CD4-positive, alpha-beta T cell treated with Interleukin-12 subunit alpha and Interleukin-12 subunit beta, for 1 hour (primary cell): ENCODE results near the gene ECD.
A peak's percentile ranks its signal among the peaks of the same experiment; 100 is the strongest.
"Not testable (repeated sequence)": the region's sequence is repeated elsewhere in the genome, so short reads cannot be mapped to it uniquely, and the experiment has no call there.

Source experiments
- DNase-seq: peaks from one replicate; pipeline ENCODE4 v3.0.0-alpha.2; 2020

Gene ECD

DNA sequence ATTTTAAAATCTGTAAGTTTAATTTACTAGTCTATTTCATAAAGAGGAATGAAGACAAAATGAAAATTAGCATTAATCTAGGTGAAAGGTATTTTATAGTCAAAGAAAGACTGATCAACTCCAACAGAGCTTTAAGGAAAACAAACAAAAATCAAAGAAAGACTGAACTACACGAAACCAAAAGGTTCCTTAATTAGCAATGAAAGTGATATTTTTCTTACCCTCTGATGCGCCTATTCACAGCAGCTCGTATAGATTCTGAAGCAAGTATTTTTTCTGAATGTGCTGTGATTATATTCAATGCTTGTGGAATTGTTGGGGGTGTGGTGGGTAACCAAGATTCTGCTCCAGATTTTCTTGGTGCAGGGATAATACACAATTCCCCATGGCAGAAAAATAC is 11.8 kb downstream of the ECD start:
- DNase-seq: no peak

DNA sequence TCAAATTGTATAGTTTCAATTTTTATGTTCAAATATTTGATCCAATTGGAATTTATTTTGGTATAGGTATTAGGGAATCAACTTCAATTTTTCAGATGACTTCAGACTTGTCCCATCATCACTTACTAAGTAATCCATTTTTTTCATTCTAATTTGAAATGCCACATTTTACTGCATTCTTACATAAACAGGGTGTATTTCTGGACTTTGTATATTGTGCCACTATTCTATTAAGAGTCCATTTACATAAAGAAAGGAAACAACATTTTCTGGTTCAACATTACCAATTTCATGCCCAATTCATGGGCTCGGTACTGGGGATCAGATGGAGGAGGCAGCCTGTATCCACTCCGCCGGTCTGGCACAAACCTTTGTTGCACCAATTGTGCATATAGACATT is 15.8 kb downstream of the ECD start:
- DNase-seq: no peak

DNA sequence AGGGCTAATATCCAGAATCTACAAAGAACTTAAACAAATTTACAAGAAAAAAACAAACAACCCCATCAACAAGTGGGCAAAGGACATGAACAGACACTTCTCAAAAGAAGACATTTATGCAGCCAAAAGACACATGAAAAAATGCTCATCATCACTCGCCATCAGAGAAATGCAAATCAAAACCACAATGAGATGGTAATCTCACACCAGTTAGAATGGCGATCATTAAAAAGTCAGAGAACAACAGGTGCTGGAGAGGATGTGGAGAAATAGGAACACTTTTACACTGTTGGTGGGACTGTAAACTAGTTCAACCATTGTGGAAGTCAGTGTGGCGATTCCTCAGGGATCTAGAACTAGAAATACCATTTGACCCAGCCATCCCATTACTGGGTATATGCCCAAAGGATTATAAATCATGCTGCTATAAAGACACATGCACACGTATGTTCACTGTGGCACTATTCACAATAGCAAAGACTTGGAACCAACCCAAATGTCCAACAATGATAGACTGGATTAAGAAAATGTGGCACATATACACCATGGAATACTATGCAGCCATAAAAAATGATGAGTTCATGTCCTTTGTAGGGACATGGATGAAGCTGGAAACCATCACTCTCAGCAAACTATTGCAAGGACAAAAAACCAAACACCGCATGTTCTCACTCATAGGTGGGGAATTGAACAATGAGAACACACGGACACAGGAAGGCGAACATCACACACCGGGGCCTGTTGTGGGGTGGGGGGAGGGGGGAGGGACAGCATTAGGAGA is 17.0 kb downstream of the ECD start:
- DNase-seq: not testable (repeated sequence)

DNA sequence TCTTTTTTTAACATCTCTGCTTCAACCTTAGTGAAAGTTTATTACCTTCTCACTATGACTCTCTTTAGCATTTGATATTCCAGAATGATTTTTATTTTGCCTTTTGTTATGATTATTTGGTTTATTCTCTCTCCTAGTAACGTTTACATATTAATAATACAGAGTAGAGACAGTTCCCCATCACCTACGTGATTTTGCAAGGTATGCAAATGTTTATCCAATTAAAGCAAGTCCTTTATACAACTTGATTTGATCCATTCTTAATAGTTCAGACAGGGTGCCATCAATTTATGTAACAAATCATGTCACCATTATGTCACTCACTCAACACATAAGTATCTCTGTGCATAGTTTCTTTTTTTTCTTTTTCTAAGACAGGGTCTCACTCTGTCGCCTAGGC is 26.2 kb downstream of the ECD start:
- DNase-seq: no peak

DNA sequence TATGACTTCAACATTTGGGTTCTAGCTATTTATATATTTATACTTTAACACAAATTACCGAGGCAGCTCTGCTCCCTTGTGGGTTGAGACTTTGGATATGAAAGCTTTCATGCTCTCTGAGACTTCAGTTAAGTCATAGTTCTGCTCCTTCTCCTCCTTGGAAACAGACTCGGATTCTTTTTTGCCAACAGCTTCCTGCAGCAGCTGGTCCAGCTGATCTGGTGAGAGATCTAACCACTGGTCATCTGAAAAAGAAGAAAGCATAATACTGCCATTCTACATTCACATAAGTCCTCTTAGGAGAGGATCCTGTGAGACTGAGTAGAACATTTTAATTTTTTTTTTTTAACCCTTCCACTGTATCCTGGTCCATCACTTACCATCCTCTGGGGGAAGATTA is 28.6 kb downstream of the ECD start:
- DNase-seq: no peak

- DNase-seq: no peak
Observed at GRCh38 chr10:73136627-73137026, 31.2 kb downstream of the ECD start.

- no peak for DNase-seq
Observed at GRCh38 chr10:73134727-73135126, 33.1 kb downstream of the ECD start.

GRCh38 chr10:73131913-73132686 is 35.7 kb downstream of the ECD start:
- DNase-seq: no peak

GRCh38 chr10:73131301-73131700 is 36.5 kb downstream of the ECD start:
- DNase-seq: no peak

- DNase-seq: no peak
Observed at GRCh38 chr10:73126343-73126742, 41.5 kb downstream of the ECD start.

DNA sequence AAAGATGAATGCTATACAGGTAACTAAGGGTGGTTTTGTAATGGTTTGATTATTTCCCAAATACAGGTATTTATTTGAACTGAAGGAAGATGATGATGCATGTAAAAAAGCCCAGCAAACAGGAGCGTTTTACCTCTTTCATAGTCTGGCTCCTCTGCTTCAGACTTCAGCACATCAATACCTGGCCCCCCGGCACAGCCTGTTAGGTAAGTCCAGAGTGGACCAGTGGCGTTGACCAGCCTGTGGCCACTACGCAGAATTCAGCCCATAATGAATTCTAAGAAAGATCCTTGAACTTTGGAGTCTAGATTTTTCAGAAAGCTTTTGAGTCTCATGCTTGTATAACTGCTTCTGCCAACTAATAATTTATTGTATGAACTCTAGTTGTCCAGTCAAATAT is 47.9 kb downstream of the ECD start:
- no peak for DNase-seq

DNA sequence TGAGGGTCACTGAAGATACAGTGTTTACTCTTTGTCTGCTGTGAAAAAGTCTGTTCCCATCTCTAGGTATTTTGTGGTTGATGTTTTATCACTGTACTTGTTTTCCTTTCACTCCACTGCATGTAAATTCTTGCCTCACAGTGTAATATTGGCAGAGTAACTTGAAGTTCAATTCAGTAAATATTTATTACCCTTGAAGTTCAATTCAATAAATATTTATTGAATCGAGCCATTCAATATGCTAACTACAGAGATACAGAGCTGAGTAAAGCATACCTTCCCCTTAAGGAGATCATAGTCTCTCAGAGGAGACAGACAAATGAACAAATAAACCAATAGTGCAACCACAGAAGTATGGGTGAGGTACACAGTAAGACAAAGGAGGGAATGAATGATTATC is 48.4 kb downstream of the ECD start:
- no peak for DNase-seq

DNA sequence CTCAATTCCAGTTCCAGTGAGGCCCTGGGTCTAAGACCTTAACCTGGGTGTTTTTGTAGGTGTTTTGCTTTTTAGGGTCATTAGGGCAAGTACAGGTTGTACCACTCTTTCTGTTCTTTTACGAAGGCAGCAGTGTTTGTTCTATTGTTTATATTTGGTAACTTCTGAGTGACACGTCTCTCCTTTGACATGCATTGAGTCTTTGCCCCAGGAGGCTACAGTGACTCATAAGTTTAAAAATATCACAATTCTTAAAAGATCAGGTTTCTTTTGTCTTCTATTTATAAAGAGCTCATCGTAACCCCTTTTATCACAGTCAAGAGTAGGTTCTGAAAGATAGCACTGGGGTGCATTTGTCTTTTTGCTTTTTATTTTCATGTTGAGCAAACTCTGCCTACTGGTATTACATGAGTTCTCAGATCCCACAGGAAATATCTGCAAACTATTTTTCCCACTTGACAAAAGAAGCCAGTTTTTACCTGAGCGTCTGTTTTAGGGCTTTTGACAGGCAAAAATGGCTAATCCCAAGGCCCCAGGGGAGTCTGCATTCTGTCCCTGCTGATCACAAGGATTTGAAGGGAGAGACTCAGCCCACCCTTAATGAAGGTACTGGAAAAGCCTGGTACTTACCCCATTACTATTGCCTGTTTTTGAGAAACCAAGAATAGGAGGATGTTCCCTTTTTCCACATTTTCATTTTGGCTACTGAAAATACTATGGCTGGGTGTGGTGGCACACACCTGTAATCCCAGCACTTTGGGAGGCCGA is 49.6 kb downstream of the ECD start:
- DNase-seq: no peak

- DNase-seq: no peak
Observed at GRCh38 chr10:73116017-73116416, 51.8 kb downstream of the ECD start.

- no peak for DNase-seq
Observed at GRCh38 chr10:73113551-73113950, 54.3 kb downstream of the ECD start.

GRCh38 chr10:73112032-73112431 is 55.8 kb downstream of the ECD start:
- DNase-seq: not testable (repeated sequence)

- peak; percentile 73 for DNase-seq
Observed at GRCh38 chr10:73110345-73110849, 57.4 kb downstream of the ECD start, which contains the start of gene NUDT13. NUDT13 (plus strand) TSS chr10:73110455; CDS start chr10:73114366, 3,911 bp downstream.

DNA sequence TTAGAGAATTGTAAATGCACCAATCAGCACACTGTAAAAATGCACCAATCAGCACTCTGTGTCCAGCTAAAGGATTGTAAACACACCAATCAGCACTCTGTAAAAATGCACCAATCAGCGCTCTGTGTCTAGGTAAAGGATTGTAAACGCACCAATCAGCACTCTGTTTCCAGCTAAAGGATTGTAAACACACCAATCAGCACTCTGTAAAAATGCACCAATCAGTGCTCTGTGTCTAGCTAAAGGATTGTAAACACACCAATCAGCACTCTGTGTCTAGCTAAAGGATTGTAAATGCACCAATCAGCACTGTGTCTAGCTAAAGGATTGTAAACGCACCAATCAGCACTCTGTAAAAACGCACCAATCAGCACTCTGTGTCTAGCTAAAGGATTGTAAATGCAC is 58.6 kb downstream of the ECD start:
- not testable (repeated sequence) for DNase-seq

DNA sequence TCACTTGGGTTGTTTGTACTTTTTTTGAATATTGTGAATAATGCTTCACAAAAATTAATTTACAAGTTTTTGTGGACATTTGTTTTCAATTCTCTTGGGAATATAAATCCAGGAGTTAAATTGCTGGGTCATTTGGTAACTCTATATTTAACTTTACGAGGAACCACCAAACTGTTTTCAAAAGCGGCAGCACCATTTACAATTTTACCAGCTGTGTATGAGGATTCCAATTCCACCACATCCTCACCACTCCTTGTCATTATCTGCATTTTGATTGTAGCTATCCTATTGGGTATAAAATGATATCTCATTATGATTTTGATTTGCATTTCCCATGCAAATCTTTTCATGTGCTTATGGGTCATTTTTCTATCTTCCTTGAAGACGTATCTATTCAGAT is 61.5 kb downstream of the ECD start:
- DNase-seq: no peak

- DNase-seq: no peak
Observed at GRCh38 chr10:73099141-73099540, 68.7 kb downstream of the ECD start.

DNA sequence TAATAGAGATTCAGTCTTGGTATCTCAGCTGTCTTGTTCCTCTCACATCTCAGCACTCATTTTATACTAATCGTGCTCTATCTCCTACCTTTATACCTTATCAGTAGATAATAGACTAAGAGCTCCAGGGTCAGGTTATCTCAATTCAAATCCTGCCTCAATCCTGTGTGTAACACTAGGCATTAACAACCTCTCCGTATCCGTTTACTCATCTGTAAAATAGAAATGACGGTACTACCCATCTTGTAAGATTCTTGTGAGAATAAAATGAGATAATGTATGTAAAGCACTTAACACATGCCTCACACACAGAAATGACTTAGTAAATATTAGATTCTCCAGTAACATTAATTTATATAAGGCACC is 70.5 kb downstream of the ECD start:
- no peak for DNase-seq

DNA sequence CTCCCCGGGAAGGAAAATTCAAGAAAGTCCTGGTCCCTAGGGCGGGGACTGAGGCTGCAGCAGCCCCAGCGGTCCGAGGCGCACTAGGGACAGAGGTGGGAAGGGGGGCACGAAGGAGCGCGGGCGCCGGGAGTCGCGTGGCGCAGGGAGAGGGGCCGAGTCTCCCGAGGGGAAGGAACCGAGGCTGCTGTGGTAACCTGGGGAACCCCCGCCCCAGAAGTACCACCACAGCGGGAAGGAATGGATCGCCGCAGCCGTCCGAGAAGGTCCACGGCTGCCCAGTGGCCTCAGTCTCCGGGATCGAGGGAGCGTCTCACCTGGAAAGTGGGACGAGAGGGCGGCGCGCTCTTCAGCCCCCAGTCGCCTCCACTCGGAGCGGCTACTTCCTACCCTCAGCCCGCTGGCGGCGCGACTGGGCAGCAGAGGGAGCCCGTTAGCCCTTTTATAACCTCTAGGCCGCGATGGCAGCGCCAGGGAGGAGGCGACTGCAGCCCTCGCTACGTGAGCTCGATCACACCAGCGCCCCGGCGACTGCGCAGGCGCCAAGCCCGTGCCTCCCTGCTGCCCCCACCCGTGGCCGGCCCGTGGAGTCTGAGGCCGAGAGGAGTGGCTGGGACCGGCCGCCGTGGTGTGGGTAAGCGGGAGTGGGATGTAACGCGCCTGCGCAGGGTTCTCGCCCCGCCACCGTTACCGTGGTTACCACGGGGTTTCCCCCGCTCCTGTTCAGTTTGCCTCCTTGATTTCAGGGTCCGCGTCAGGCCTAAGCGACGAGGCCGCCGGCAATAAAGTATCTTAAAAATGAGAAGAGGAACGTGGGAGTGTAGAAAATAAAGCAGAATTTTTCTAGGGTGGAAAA is 71.1 kb downstream of the ECD start, which contains the start of gene P4HA1:
TSS of gene P4HA1 (minus strand) at position 418 of the 856 bp plus-strand sequence. CDS start 21,983 bp downstream, outside the sequence.
- DNase-seq: peak; percentile 100
